Thoracic aorta (tissue), 2 donors: ENCODE measurements around the gene BPGM. TPM values are rescaled to one million over a fixed set of nuclear protein-coding genes. Genes with fewer than 3 reads are reported as not detected.

ENCODE experiments used
- ATAC-seq: fragments of 150-250 bp; one replicate; pipeline ENCODE4 v1.8.0; 2017; ENCODE audit warnings: low read depth; ENCODE audit not compliant: insufficient number of reproducible peaks, low FRiP score
- DNase-seq: peaks from one replicate; pipeline ENCODE4 v3.0.0-alpha.2; 2020; ENCODE audit warnings: low spot score
- H3K27ac ChIP-seq, 2 donors: fragments of 200-600 bp; sonication (generic); 1 replicate in 1 of 2; 2 replicates in 1 of 2; pipeline ENCODE4 v1.5.1; 2016; ENCODE audit warnings: mild to moderate bottlenecking in 2 of 2, moderate library complexity in 2 of 2
- H3K27me3 ChIP-seq: fragments of 200-600 bp; sonication (generic); replicated peaks from 2 replicates; pipeline ENCODE4 v1.6.0; 2016; ENCODE audit warnings: mild to moderate bottlenecking; ENCODE audit not compliant: insufficient read depth
- H3K36me3 ChIP-seq: fragments of 200-600 bp; sonication (generic); one replicate; pipeline ENCODE4 v1.5.1; 2016
- H3K4me1 ChIP-seq, 2 donors: fragments of 200-600 bp; sonication (generic); 1 replicate in 1 of 2; 2 replicates in 1 of 2; pipeline versions ENCODE4 v1.5.1 to v1.6.0; 2016; ENCODE audit warnings: low read depth in 2 of 2, mild to moderate bottlenecking in 1 of 2; ENCODE audit not compliant: control insufficient read depth in 1 of 2
- H3K4me3 ChIP-seq: fragments of 200-600 bp; sonication (generic); 2 replicates; pipeline ENCODE4 v1.5.1; 2016; ENCODE audit warnings: mild to moderate bottlenecking
- H3K9me3 ChIP-seq: fragments of 200-600 bp; sonication (generic); 2 replicates; pipeline ENCODE4 v1.5.1; 2016
- CTCF ChIP-seq: fragments of 200-600 bp; sonication (generic); IDR thresholded peaks from one replicate; pipeline ENCODE4 v1.5.1; 2019; ENCODE audit warnings: antibody characterized with exemption
- total RNA-seq, 2 donors: library from RNA; depleted of rRNA; stranded (reverse); fragments of >200 nt; gene quantifications; one replicate each; pipeline versions ENCODE4 v1.1.0 to v1.2.3, GENCODE V29; 2016

BPGM gene
- total RNA-seq, 2 donors from 2014 or later = 20.0 to 22.3 TPM

GRCh38 chr7:134703782-134704181, 57.1 kb downstream of the BPGM start:
- no peaks in the 10 kb centered on the region for H3K9me3 ChIP-seq
- TF ChIP-seq CTCF = no peak
- H3K27ac ChIP-seq = peak overlapping the region; percentile 61 to 79
- DNase-seq (no peak), ATAC-seq (peak; percentile 70)
- H3K36me3 ChIP-seq = no peaks in the 10 kb centered on the region
- no peaks in the 10 kb centered on the region for H3K27me3 ChIP-seq
- peaks cover 15 to 43% of the 10 kb centered on the region in 2 donors for H3K4me1 ChIP-seq
- H3K4me3 ChIP-seq = no peak overlapping the region

- TF ChIP-seq CTCF = no peak
- no peak for ATAC-seq
- Histone ChIP-seq H3K9me3 (no peaks in the 10 kb centered on the region), H3K27ac (peak overlapping the region; percentile 61 to 79), H3K27me3 (no peaks in the 10 kb centered on the region), H3K4me1 (peaks cover 15 to 45% of the 10 kb centered on the region in 2 donors), H3K4me3 (no peak overlapping the region), H3K36me3 (no peaks in the 10 kb centered on the region)
- DNase-seq = no peak
Measured at GRCh38 chr7:134704827-134705226, 58.2 kb downstream of the BPGM start.

GRCh38 chr7:134705716-134706115, 59.1 kb downstream of the BPGM start:
- no peak for ATAC-seq
- peak overlapping the region in 1 of 2 donors; percentile 61 for H3K27ac ChIP-seq
- DNase-seq = no peak
- no peak for TF ChIP-seq CTCF
- no peak overlapping the region for H3K4me3 ChIP-seq
- H3K27me3 ChIP-seq = no peaks in the 10 kb centered on the region
- H3K36me3 ChIP-seq = no peaks in the 10 kb centered on the region
- H3K9me3 ChIP-seq = no peaks in the 10 kb centered on the region
- peaks cover 13 to 47% of the 10 kb centered on the region in 2 donors for H3K4me1 ChIP-seq

- DNase-seq (no peak), ATAC-seq (no peak)
- H3K36me3 ChIP-seq = no peaks in the 10 kb centered on the region
- H3K4me1 ChIP-seq = peaks cover 17 to 54% of the 10 kb centered on the region in 2 donors
- H3K27ac ChIP-seq = no peak overlapping the region
- H3K27me3 ChIP-seq = no peaks in the 10 kb centered on the region
- H3K9me3 ChIP-seq = no peaks in the 10 kb centered on the region
- H3K4me3 ChIP-seq = no peak overlapping the region
- TF ChIP-seq CTCF = no peak
Measured at GRCh38 chr7:134706468-134706867, 59.8 kb downstream of the BPGM start.

- no peak overlapping the region for H3K27ac ChIP-seq
- H3K4me1 ChIP-seq = peaks cover 20 to 59% of the 10 kb centered on the region in 2 donors
- ATAC-seq = no peak
Measured at GRCh38 chr7:134707663-134708378, 61.2 kb downstream of the BPGM start.

More at GRCh38 chr7:134707663-134708378, 61.2 kb downstream of the BPGM start:
- H3K9me3 ChIP-seq = no peaks in the 10 kb centered on the region
- H3K27me3 ChIP-seq = no peaks in the 10 kb centered on the region
- DNase-seq = no peak
- no peak overlapping the region for H3K4me3 ChIP-seq
- no peaks in the 10 kb centered on the region for H3K36me3 ChIP-seq
- no peak for TF ChIP-seq CTCF
